H1 (cell line): Measurements from ENCODE around the gene PDE5A. TPM values are rescaled to one million over a fixed set of nuclear protein-coding genes. Genes with fewer than 3 reads are reported as not detected.

Source experiments
- CTCF ChIA-PET: fragments of 300-600 bp; sonication (Branson Sonifier 250); formaldehyde crosslinking; loops from one replicate; lab custom pipeline; 2021; ENCODE audit not compliant: partially characterized antibody; lab: Charles Lee
- POLR2A ChIA-PET: fragments of 300-600 bp; sonication (Branson Sonifier 250); formaldehyde crosslinking; loops from one replicate; lab custom pipeline; 2021; ENCODE audit warnings: inconsistent platforms; ENCODE audit not compliant: partially characterized antibody; lab: Charles Lee
- DNase-seq, 2 experiments: peaks; one replicate each; pipeline versions ENCODE4 v3.0.0 to v3.0.0-alpha.2; 2010 to 2022; ENCODE audit warnings: low spot score in 2 of 2, low read depth in 1 of 2, mixed read lengths in 1 of 2
- FAIRE-seq: peaks from 2 replicates; lab custom pipeline; 2011; peaks lifted over from hg19 to GRCh38; lab: Jason Lieb, UNC
- H2AFZ ChIP-seq: 2 replicates; pipeline ENCODE4 v1.8.1; 2012; ENCODE audit warnings: low read length, inconsistent platforms
- H2AK5ac ChIP-seq: 2 replicates; pipeline ENCODE4 v1.6.1; 2013; ENCODE audit warnings: low read depth, low read length
- H2BK120ac ChIP-seq: replicated peaks from 2 replicates; pipeline ENCODE3; 2013; ENCODE audit warnings: low read depth, low read length, inconsistent platforms
- H2BK12ac ChIP-seq: 2 replicates; pipeline ENCODE4 v1.6.1; 2013; ENCODE audit warnings: low read depth, low read length
- H2BK15ac ChIP-seq: 2 replicates; pipeline ENCODE4 v1.6.1; 2013; ENCODE audit warnings: low read length
- H2BK20ac ChIP-seq: 2 replicates; pipeline ENCODE4 v1.6.1; 2013; ENCODE audit warnings: low read length
- H2BK5ac ChIP-seq: 2 replicates; pipeline ENCODE4 v1.6.1; 2013; ENCODE audit warnings: low read depth, low read length
- H3K14ac ChIP-seq: 2 replicates; pipeline ENCODE4 v1.6.1; 2013; ENCODE audit warnings: inconsistent platforms; ENCODE audit not compliant: insufficient read length
- H3K18ac ChIP-seq: 2 replicates; pipeline ENCODE4 v1.6.1; 2013; ENCODE audit warnings: low read length; ENCODE audit errors: extremely low read depth
- H3K23ac ChIP-seq: 2 replicates; pipeline ENCODE4 v1.6.1; 2013; ENCODE audit warnings: inconsistent platforms; ENCODE audit not compliant: insufficient read length
- H3K23me2 ChIP-seq: 2 replicates; pipeline ENCODE4 v1.6.1; 2013; ENCODE audit warnings: low read depth, low read length
- H3K27ac ChIP-seq: 2 replicates; pipeline ENCODE4 v1.6.1; 2011; ENCODE audit warnings: low read depth, low read length, inconsistent platforms
- H3K27me3 ChIP-seq, 4 experiments: replicated peaks in 1 of 4; 1 replicate in 1 of 4; 2 replicates in 3 of 4; pipeline versions ENCODE4 v1.6.1 to v1.8.1; 2011 to 2013; ENCODE audit warnings: low read length in 3 of 4, mild to moderate bottlenecking in 3 of 4, inconsistent platforms in 2 of 4, mixed read lengths in 2 of 4, moderate library complexity in 1 of 4; ENCODE audit not compliant: control insufficient read depth in 3 of 4, insufficient read depth in 3 of 4; ENCODE audit errors: extremely low read depth in 1 of 4
- H3K36me3 ChIP-seq, 4 experiments: 2 replicates each; pipeline versions ENCODE4 v1.6.1 to v1.8.1; 2011 to 2013; ENCODE audit warnings: mild to moderate bottlenecking in 4 of 4, low read length in 3 of 4, moderate library complexity in 2 of 4, control low read depth in 1 of 4, inconsistent platforms in 1 of 4; ENCODE audit not compliant: insufficient read depth in 4 of 4, control insufficient read depth in 2 of 4
- H3K4ac ChIP-seq: replicated peaks from 2 replicates; pipeline ENCODE3; 2013; ENCODE audit warnings: low read length, low read depth, mixed read lengths, inconsistent platforms; ENCODE audit not compliant: insufficient read length
- H3K4me1 ChIP-seq, 4 experiments: replicated peaks in 1 of 4; 1 replicate in 1 of 4; 2 replicates in 3 of 4; pipeline versions ENCODE4 v1.6.1 to v1.8.1; 2011 to 2013; ENCODE audit warnings: low read length in 3 of 4, inconsistent platforms in 2 of 4, mixed read lengths in 1 of 4; ENCODE audit not compliant: insufficient read depth in 4 of 4, control insufficient read depth in 3 of 4
- H3K4me2 ChIP-seq, 2 experiments: 2 replicates each; pipeline versions ENCODE4 v1.6.1 to v1.8.1; 2011 to 2013; ENCODE audit warnings: low read depth in 2 of 2, low read length in 2 of 2, control low read depth in 1 of 2, inconsistent platforms in 1 of 2, mild to moderate bottlenecking in 1 of 2; ENCODE audit not compliant: insufficient read depth in 1 of 2
- H3K4me3 ChIP-seq, 4 experiments: fragments of 200-600, 300-600 bp in 1 of 4; sonication (generic), shearing (Covaris generic), sonication (Bioruptor Twin) in 1 of 4; 2 replicates each; pipeline versions ENCODE4 v1.5.1 to v1.8.1; 2011 to 2016; ENCODE audit warnings: low read length in 4 of 4, low read depth in 3 of 4, control low read depth in 2 of 4, inconsistent platforms in 2 of 4, mild to moderate bottlenecking in 2 of 4, mixed read lengths in 1 of 4, moderate library complexity in 1 of 4; ENCODE audit not compliant: insufficient read depth in 2 of 4; ENCODE audit errors: extremely low read depth in 1 of 4
- H3K56ac ChIP-seq: replicated peaks from 2 replicates; pipeline ENCODE3; 2013; ENCODE audit warnings: low read depth, mild to moderate bottlenecking, mixed read lengths, low read length, inconsistent platforms; ENCODE audit not compliant: insufficient read length
- H3K79me1 ChIP-seq: 2 replicates; pipeline ENCODE4 v1.6.1; 2013; ENCODE audit warnings: low read depth, low read length, control low read depth
- H3K79me2 ChIP-seq, 2 experiments: 2 replicates each; pipeline versions ENCODE4 v1.6.1 to v1.8.1; 2012 to 2013; ENCODE audit warnings: low read length in 2 of 2, mild to moderate bottlenecking in 2 of 2, inconsistent platforms in 1 of 2; ENCODE audit not compliant: insufficient read depth in 2 of 2, control insufficient read depth in 1 of 2
- H3K9ac ChIP-seq, 4 experiments: replicated peaks in 1 of 4; 1 replicate in 1 of 4; 2 replicates in 3 of 4; pipeline versions ENCODE4 v1.6.1 to v1.8.1; 2011 to 2013; ENCODE audit warnings: low read depth in 3 of 4, low read length in 3 of 4, control low read depth in 2 of 4, mild to moderate bottlenecking in 2 of 4, moderate library complexity in 2 of 4, inconsistent platforms in 1 of 4; ENCODE audit errors: extremely low read depth in 1 of 4
- H3K9me3 ChIP-seq, 2 experiments: 2 replicates each; pipeline versions ENCODE4 v1.6.1 to v1.8.1; 2012 to 2013; ENCODE audit warnings: mild to moderate bottlenecking in 2 of 2, moderate library complexity in 2 of 2, control low read depth in 1 of 2, inconsistent platforms in 1 of 2, low read depth in 1 of 2, low read length in 1 of 2, mixed read lengths in 1 of 2; ENCODE audit not compliant: insufficient read depth in 2 of 2
- H4K20me1 ChIP-seq, 2 experiments: replicated peaks in 1 of 2; 2 replicates each; pipeline versions ENCODE3 to v1.8.1; 2011 to 2013; ENCODE audit warnings: inconsistent platforms in 2 of 2, low read length in 2 of 2, mild to moderate bottlenecking in 1 of 2; ENCODE audit not compliant: insufficient read depth in 2 of 2, control insufficient read depth in 1 of 2
- H4K5ac ChIP-seq: 2 replicates; pipeline ENCODE4 v1.6.1; 2013; ENCODE audit warnings: low read length, low read depth, mixed read lengths, inconsistent platforms; ENCODE audit not compliant: insufficient read length
- H4K8ac ChIP-seq: 2 replicates; pipeline ENCODE4 v1.8.0; 2013; ENCODE audit warnings: mild to moderate bottlenecking, moderate library complexity, low read length, inconsistent platforms; ENCODE audit not compliant: insufficient read depth; ENCODE audit errors: extremely low read depth
- H4K91ac ChIP-seq: replicated peaks from 2 replicates; pipeline ENCODE3; 2013; ENCODE audit warnings: low read length, mixed read lengths, inconsistent platforms; ENCODE audit not compliant: insufficient read length
- BCL11A ChIP-seq, 2 experiments: IDR thresholded peaks; one replicate each; pipeline ENCODE4 v1.6.1; 2011; ENCODE audit warnings: low read depth in 2 of 2, low read length in 2 of 2, mild to moderate bottlenecking in 2 of 2
- CEBPB ChIP-seq: IDR thresholded peaks from 2 replicates; pipeline ENCODE4 v1.6.1; 2012; ENCODE audit warnings: low read depth, low read length
- GABPA ChIP-seq: IDR thresholded peaks from 2 replicates; pipeline ENCODE4 v1.6.1; 2011; ENCODE audit warnings: mild to moderate bottlenecking, low read length, moderate library complexity, borderline replicate concordance; ENCODE audit not compliant: insufficient read depth
- POLR2AphosphoS5 ChIP-seq: IDR thresholded peaks from 2 replicates; pipeline ENCODE4 v1.6.1; 2011; ENCODE audit warnings: low read depth, low read length
- RAD21 ChIP-seq, 2 experiments: IDR thresholded peaks in 1 of 2; conservative IDR thresholded peaks in 1 of 2; 2 replicates each; pipeline ENCODE4 v1.6.1; 2011; ENCODE audit warnings: low read depth in 2 of 2, low read length in 2 of 2, improper control_type of control experiment in 1 of 2, inconsistent platforms in 1 of 2, mild to moderate bottlenecking in 1 of 2, moderate library complexity in 1 of 2
- RXRA ChIP-seq: IDR thresholded peaks from 2 replicates; pipeline ENCODE4 v1.6.1; 2011; ENCODE audit warnings: low read depth, mild to moderate bottlenecking, low read length, moderate library complexity; ENCODE audit not compliant: insufficient read depth
- WGBS, 2 experiments: shearing (Covaris generic) in 1 of 2; methylation state at CpG; one replicate each; pipeline versions ENCODE4 v1.1.6 to v1.1.7; 2013 to 2015; ENCODE audit warnings: low lambda C conversion rate in 2 of 2, mixed read lengths in 2 of 2, inconsistent platforms in 1 of 2, low coverage in 1 of 2, missing lambda C conversion rate in 1 of 2; ENCODE audit not compliant: insufficient replicate concordance in 2 of 2, insufficient coverage in 1 of 2, insufficient read length in 1 of 2; ENCODE audit errors: extremely low coverage in 1 of 2, missing lambda C conversion rate in 1 of 2; 5-methylcytosine and 5-hydroxymethylcytosine counted together
- polyA plus RNA-seq, 7 experiments: library from polyadenylated mRNA; depleted of rRNA in 3 of 7; stranded (reverse) in 5 of 7; unstranded in 2 of 7; fragments of >200 nt in 5 of 7; fragments of 200-250 nt in 2 of 7; gene quantifications; 1 replicate in 5 of 7; 2 replicates in 1 of 7; 4 replicates in 1 of 7; pipeline versions ENCODE4 v1.2.1 to v1.2.3, GENCODE V29; 2011 to 2013; ENCODE audit warnings: missing spikeins in 2 of 7, mixed read lengths in 2 of 7
- total RNA-seq: library from RNA; stranded (reverse); fragmentation: NEBNext Ultra II Directional; extraction: Animal tissue kit (Norgen Biotek cat#: 25700); gene quantifications from 2 replicates; pipeline ENCODE4 v1.2.1, GENCODE V29; 2021

PDE5A gene
- total and polyA plus RNA-seq, 2 of the 8 experiments (the other 6 are each of a cell fraction or from before 2014, with no cell fraction given), result 5.6 to 32.4 TPM

DNA sequence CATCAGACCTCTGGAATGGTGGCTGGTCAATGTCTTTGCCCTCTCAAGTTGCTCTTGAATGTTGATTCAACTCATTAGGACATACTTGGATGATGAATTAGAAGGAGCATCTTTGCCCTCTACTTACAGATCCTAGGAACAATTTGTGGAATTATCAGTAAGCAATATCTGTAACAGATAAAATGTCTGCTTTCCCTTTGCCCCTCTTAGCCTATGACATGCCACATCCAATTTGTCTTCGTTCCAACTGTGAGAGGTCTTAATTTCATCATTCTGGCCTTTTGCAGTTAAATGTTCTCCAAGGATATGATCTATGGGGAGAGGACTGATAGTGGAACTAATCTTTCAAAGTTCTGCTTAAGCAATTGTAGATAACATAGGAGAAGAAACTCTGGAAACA, 148.3 kb downstream of the PDE5A start:
- 100% methylated on average over 1 of the region's 1 CpG; no CpG with 5 or more reads in 1 of the 2 experiments for WGBS, 2 experiments

More for the DNA sequence above, 148.3 kb downstream of the PDE5A start:
- Histone ChIP-seq H3K79me2 (no peaks in the 10 kb centered on the region), H2BK15ac (no peak overlapping the region), H2BK12ac (no peak overlapping the region), H3K4me3 (no peak overlapping the region), H4K91ac (no peak overlapping the region), H3K9me3 (peaks cover 15 to 23% of the 10 kb centered on the region in 2 experiments), H2AFZ (no peak overlapping the region), H3K27ac (no peak overlapping the region), H3K18ac (no peak overlapping the region), H3K23ac (no peak overlapping the region), H3K4me1 (no peaks in the 10 kb centered on the region), H4K8ac (no peak overlapping the region), H3K79me1 (no peaks in the 10 kb centered on the region), H3K9ac (no peak overlapping the region), H2BK5ac (no peak overlapping the region), H2AK5ac (no peak overlapping the region), H3K4ac (no peak overlapping the region), H3K56ac (no peak overlapping the region), H2BK20ac (no peak overlapping the region), H3K27me3 (no peaks in the 10 kb centered on the region), H4K20me1 (no peaks in the 10 kb centered on the region), H2BK120ac (no peak overlapping the region), H3K4me2 (no peak overlapping the region), H3K23me2 (no peaks in the 10 kb centered on the region; the same call in 1 of the 2 replicates), H3K36me3 (peaks cover 2 to 45% (median 15%) of the 10 kb centered on the region in 4 experiments; a peak in 6 of 8 replicates), H3K14ac (no peak overlapping the region), H4K5ac (no peak overlapping the region)
- FAIRE-seq (no peak), DNase-seq (no peak)
- TF ChIP-seq CEBPB (no peak), BCL11A (IDR thresholded peaks at IDR 0.05; ENCODE audit: low read depth in 2 of 2, low read length in 2 of 2) (no peak), POLR2AphosphoS5 (no peak), GABPA (no peak), RXRA (no peak), RAD21 (IDR thresholded peaks at IDR 0.05 in 1 of 2, conservative IDR thresholded peaks at IDR 0.05 in 1 of 2; ENCODE audit: low read depth in 2 of 2, low read length in 2 of 2) (no peak)
- ChIA-PET POLR2A (no interaction called here), CTCF (interaction anchor here (0.6 kb wide), 1 partner anchor 152 kb away, joined by 3 read pairs; no protein-coding TSS in a partner anchor)
